ENCODE measurements around the gene MIA.

GRCh38 chr19:40775632-40776022, 306 bp downstream of the MIA start:
- no peak for TF ChIP-seq CTCF (IDR thresholded peaks at IDR 0.05)
- no peak for TF ChIP-seq POLR2AphosphoS5 (IDR thresholded peaks at IDR 0.05; ENCODE audit: low read depth, low read length)
- TF ChIP-seq, protein P1, sequence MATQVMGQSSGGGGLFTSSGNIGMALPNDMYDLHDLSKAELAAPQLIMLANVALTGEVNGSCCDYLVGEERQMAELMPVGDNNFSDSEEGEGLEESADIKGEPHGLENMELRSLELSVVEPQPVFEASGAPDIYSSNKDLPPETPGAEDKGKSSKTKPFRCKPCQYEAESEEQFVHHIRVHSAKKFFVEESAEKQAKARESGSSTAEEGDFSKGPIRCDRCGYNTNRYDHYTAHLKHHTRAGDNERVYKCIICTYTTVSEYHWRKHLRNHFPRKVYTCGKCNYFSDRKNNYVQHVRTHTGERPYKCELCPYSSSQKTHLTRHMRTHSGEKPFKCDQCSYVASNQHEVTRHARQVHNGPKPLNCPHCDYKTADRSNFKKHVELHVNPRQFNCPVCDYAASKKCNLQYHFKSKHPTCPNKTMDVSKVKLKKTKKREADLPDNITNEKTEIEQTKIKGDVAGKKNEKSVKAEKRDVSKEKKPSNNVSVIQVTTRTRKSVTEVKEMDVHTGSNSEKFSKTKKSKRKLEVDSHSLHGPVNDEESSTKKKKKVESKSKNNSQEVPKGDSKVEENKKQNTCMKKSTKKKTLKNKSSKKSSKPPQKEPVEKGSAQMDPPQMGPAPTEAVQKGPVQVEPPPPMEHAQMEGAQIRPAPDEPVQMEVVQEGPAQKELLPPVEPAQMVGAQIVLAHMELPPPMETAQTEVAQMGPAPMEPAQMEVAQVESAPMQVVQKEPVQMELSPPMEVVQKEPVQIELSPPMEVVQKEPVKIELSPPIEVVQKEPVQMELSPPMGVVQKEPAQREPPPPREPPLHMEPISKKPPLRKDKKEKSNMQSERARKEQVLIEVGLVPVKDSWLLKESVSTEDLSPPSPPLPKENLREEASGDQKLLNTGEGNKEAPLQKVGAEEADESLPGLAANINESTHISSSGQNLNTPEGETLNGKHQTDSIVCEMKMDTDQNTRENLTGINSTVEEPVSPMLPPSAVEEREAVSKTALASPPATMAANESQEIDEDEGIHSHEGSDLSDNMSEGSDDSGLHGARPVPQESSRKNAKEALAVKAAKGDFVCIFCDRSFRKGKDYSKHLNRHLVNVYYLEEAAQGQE (IDR thresholded peaks at IDR 0.05; ENCODE audit: insufficient read depth in 1 of 2, low read depth in 2 of 2, low read length in 1 of 2), result no peak
